Measurements from ENCODE around the gene SEMA4A. TPM values are rescaled to one million over a fixed set of nuclear protein-coding genes. Genes with fewer than 3 reads are reported as not detected.

The SEMA4A gene
- total RNA-seq, 1 donor from 2014 or later = 0.66 TPM

DNA sequence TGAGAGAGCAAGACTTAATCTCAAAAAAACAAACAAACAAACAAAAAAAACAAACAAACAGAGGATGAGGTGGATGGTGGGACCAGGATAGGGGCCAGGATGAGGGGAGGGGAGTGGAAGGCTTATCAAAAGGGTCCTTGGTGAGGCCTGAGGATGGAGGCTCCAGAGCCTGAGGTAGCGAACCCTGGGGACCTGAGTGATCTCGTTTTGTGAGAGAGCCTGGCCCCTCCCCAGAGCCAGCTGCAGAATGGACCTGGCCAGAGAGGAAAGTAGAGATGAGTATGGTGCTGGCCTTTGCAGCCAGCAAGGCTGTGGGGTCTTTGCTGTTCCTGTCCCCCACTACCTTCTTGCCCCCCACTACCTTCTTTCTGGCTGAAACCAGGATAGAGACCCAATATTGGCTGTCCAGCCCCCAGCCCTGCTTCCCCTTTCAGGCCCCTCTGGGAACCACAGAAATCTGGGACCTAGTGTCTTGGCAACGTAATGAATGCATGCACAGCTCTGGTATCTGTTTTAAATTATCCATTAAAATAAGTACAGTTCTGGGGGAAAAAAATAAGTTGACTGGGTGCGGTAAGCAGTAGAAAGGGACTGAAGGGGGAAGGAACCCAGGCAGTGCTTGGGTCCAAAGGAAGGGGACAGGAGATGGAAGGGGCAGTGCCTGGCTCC lies 40.0 kb upstream of the SEMA4A start:
- Mint-ChIP-seq H3K36me3 (ENCODE audit: low read depth, unreplicated experiment) (peaks cover 5% of the 10 kb centered on the region), H3K9me3 (ENCODE audit: unreplicated experiment) (no peaks in the 10 kb centered on the region), H3K27me3 (ENCODE audit: low read depth, unreplicated experiment) (no peaks in the 10 kb centered on the region), H3K4me1 (ENCODE audit: low read depth, unreplicated experiment) (peaks cover 26% of the 10 kb centered on the region), H3K27ac (ENCODE audit: unreplicated experiment) (peak overlapping the region; percentile 92), H3K4me3 (ENCODE audit: unreplicated experiment) (peak overlapping the region; percentile 99)
- peak overlapping the region; percentile 86 for H3K27ac ChIP-seq (ENCODE audit: low read depth, low read length)
- peaks cover 39% of the 10 kb centered on the region for H3K79me2 ChIP-seq (ENCODE audit: insufficient read depth, low read length)
- H4K20me1 ChIP-seq (ENCODE audit: insufficient read depth, low read length) = peaks cover 36% of the 10 kb centered on the region
- H3K4me2 ChIP-seq (ENCODE audit: low read length) = peak overlapping the region; percentile 84
- H3K9me3 ChIP-seq (ENCODE audit: insufficient read depth, low read depth, low read length) = no peaks in the 10 kb centered on the region
- DNase-seq (ENCODE audit: low read depth) (no peak), FAIRE-seq (no peak)
- TF ChIP-seq EZH2 (IDR thresholded peaks at IDR 0.05; ENCODE audit: insufficient read depth, low read length) (no peak), CTCF (IDR thresholded peaks at IDR 0.05; ENCODE audit: insufficient read depth, low read depth, low read length) (no peak)
- H3K36me3 ChIP-seq (ENCODE audit: insufficient read depth, low read length) = peaks cover 5% of the 10 kb centered on the region
- peak overlapping the region; percentile 98 for H3K9ac ChIP-seq (ENCODE audit: low read length)
- peaks cover 37% of the 10 kb centered on the region for H3K4me1 ChIP-seq (ENCODE audit: insufficient read depth, low read length)
- no peak overlapping the region for H2AFZ ChIP-seq (ENCODE audit: low read depth, low read length)
- H3K4me3 ChIP-seq (ENCODE audit: insufficient read depth, low read depth, low read length) = no peak overlapping the region
- H3K27me3 ChIP-seq (ENCODE audit: insufficient read depth, low read length) = no peaks in the 10 kb centered on the region

DNA sequence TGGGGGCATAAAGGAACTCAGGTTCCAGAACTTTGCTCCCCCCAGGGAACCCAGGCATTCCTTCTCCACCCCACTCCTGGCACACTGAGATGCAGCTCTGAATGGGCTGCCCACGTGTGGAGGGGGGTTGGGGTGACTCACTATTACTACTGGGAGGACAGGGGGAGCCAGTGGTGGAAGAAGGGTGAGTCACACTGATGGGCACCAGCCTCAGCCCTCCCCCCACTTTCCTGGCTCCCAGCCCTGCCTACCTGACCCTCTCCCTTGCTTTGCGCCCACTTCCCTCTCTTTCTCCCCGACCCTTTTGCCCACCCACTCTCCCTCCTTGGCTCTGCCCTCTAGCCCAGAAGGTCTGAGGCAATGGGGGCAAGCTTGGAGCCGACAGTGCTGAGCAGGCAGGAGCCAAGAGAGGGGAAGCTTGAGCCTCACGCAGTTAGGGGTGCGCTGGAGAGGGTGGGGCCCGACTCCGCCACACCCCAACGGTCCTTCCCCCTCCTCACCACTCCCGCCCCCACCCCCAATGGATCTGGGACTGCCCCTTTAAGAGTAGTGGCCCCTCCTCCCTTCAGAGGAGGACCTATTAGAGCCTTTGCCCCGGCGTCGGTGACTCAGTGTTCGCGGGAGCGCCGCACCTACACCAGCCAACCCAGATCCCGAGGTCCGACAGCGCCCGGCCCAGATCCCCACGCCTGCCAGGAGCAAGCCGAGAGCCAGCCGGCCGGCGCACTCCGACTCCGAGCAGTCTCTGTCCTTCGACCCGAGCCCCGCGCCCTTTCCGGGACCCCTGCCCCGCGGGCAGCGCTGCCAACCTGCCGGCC lies 39.1 kb upstream of the SEMA4A start, which contains the start of gene LMNA:
LMNA (plus strand) TSS at position 611 of the 818 bp plus-strand sequence. CDS start 208 bp downstream, outside the sequence.
- H3K36me3 Mint-ChIP-seq (ENCODE audit: low read depth, unreplicated experiment) = peaks cover 5% of the 10 kb centered on the region
- peak within 1 kb of the TSS; percentile 94 for H3K27ac Mint-ChIP-seq (ENCODE audit: unreplicated experiment)
- H3K36me3 ChIP-seq (ENCODE audit: insufficient read depth, low read length) = peaks cover 5% of the 10 kb centered on the region
- DNase-seq (ENCODE audit: low read depth) = peak; percentile 90
- peak within 1 kb of the TSS; percentile 98 for H3K9ac ChIP-seq (ENCODE audit: low read length)
- H3K4me1 Mint-ChIP-seq (ENCODE audit: low read depth, unreplicated experiment) = peaks cover 28% of the 10 kb centered on the region
- peaks cover 47% of the 10 kb centered on the region for H3K79me2 ChIP-seq (ENCODE audit: insufficient read depth, low read length)
- no peaks in the 10 kb centered on the region for H3K9me3 ChIP-seq (ENCODE audit: insufficient read depth, low read depth, low read length)
- no peaks in the 10 kb centered on the region for H3K27me3 ChIP-seq (ENCODE audit: insufficient read depth, low read length)
- no peaks in the 10 kb centered on the region for H3K9me3 Mint-ChIP-seq (ENCODE audit: unreplicated experiment)
- H3K4me3 ChIP-seq (ENCODE audit: insufficient read depth, low read depth, low read length) = peak within 1 kb of the TSS; percentile 96
- H3K27me3 Mint-ChIP-seq (ENCODE audit: low read depth, unreplicated experiment) = no peaks in the 10 kb centered on the region
- H3K4me3 Mint-ChIP-seq (ENCODE audit: unreplicated experiment) = peak within 1 kb of the TSS; percentile 99
- H3K4me1 ChIP-seq (ENCODE audit: insufficient read depth, low read length) = peaks cover 44% of the 10 kb centered on the region
- peaks cover 44% of the 10 kb centered on the region for H4K20me1 ChIP-seq (ENCODE audit: insufficient read depth, low read length)
- H3K27ac ChIP-seq (ENCODE audit: low read depth, low read length) = peak within 1 kb of the TSS; percentile 94
- peak within 1 kb of the TSS; percentile 84 for H3K4me2 ChIP-seq (ENCODE audit: low read length)
- no peak within 1 kb of the TSS for H2AFZ ChIP-seq (ENCODE audit: low read depth, low read length)
- TF ChIP-seq CTCF (IDR thresholded peaks at IDR 0.05; ENCODE audit: insufficient read depth, low read depth, low read length) (no peak), EZH2 (IDR thresholded peaks at IDR 0.05; ENCODE audit: insufficient read depth, low read length) (no peak)
- FAIRE-seq = peak; percentile 9

Data from astrocyte (in vitro differentiated cells and primary cell).